Astrocyte of the spinal cord (primary cell): ENCODE data around the gene ZNRF3.
"Not testable (repeated sequence)": the region's sequence is repeated elsewhere in the genome, so short reads cannot be mapped to it uniquely, and the experiment has no call there.

ENCODE experiments used
- DNase-seq: peaks from one replicate; pipeline ENCODE4 v3.0.0; 2011; ENCODE audit warnings: low read depth, low spot score
- H3K4me3 ChIP-seq: 2 replicates; pipeline ENCODE4 v1.5.1; 2011; ENCODE audit warnings: low read depth, mild to moderate bottlenecking, low read length, moderate library complexity
- in situ Hi-C: cut with HindIII; loops from 2 replicates; pipeline ENCODE4 v1.10.0; 2017; ENCODE audit warnings: low sequenced_read_pairs
- TF ChIP-seq, protein P1 (sequence below): IDR thresholded peaks from 2 replicates; pipeline ENCODE4 v1.5.1; 2012; ENCODE audit warnings: low read depth, mild to moderate bottlenecking, low read length, inconsistent platforms

ZNRF3 gene

DNA sequence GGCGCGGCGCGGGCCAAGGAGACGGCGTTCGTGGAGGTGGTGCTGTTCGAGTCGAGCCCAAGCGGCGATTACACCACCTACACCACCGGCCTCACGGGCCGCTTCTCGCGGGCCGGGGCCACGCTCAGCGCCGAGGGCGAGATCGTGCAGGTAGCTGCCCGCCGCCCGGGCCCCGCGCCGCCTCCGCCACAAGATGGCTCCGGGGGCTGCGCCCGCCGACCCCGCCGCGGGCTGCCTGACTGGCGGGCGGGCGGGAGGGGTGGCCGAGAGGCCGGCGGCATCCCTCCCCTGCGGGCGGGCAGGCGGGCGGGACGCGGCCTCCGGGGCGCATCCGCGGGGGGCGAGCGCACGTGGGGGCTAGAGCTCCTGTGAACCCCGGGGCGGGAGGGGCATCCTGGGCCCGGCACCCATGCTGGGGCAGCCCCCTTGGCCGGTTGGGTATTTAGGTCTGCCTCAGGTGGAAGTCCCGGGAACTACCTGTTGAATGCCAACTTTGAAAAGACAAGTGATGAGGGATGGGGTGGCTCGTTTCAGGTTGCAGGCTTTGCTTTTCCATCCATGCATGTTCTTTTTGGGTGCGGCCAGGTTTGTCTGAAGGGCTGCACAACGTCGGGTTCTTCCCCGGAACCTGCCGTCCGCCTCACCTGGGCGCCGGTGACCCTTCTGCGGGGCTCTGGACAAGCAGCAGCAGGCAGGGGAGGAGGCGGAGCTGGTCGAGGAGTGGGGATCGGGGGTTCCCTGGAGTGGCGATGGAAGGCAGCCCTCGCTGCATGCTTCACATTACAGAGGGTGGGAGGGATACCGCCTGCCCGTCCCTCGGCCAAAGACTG, 760 bp downstream of the ZNRF3 start:
- peak overlapping the region; percentile 65 for H3K4me3 ChIP-seq
- TF ChIP-seq, protein P1, sequence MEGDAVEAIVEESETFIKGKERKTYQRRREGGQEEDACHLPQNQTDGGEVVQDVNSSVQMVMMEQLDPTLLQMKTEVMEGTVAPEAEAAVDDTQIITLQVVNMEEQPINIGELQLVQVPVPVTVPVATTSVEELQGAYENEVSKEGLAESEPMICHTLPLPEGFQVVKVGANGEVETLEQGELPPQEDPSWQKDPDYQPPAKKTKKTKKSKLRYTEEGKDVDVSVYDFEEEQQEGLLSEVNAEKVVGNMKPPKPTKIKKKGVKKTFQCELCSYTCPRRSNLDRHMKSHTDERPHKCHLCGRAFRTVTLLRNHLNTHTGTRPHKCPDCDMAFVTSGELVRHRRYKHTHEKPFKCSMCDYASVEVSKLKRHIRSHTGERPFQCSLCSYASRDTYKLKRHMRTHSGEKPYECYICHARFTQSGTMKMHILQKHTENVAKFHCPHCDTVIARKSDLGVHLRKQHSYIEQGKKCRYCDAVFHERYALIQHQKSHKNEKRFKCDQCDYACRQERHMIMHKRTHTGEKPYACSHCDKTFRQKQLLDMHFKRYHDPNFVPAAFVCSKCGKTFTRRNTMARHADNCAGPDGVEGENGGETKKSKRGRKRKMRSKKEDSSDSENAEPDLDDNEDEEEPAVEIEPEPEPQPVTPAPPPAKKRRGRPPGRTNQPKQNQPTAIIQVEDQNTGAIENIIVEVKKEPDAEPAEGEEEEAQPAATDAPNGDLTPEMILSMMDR = no peak
- in situ Hi-C loops = no loop called here
- DNase-seq = no peak

DNA sequence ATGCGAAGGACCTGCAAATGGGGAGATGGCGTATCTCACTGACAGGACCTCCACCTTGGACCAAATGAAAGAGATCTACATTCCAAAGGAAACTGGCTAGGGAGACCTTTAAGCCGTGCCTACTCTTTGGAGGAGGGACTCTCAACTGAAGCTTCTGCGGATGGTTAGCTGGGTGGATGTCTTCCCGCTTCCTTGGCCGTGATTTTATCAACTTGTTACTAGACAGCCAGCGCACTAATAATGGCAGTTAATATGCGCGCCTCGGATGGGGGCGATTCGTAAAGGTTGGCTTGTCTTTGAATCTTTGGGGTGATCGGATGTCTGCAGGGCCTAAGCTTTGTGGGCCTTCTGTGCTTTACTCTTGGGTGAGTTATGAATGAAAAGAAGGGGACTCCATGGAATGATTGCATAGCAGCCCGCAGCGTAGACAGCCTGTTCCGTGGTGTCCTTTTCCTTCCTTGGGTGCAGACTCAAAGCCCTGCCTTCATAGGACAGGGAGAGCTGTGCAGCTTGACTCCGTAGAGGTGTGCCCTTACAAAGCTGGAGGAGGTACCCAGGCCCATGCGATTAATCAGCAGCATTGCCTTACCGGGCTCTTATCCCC, 1.5 kb downstream of the ZNRF3 start:
- H3K4me3 ChIP-seq = peak overlapping the region; percentile 65
- no peak for DNase-seq
- in situ Hi-C loops = no loop called here
- TF ChIP-seq, protein P1 = no peak

DNA sequence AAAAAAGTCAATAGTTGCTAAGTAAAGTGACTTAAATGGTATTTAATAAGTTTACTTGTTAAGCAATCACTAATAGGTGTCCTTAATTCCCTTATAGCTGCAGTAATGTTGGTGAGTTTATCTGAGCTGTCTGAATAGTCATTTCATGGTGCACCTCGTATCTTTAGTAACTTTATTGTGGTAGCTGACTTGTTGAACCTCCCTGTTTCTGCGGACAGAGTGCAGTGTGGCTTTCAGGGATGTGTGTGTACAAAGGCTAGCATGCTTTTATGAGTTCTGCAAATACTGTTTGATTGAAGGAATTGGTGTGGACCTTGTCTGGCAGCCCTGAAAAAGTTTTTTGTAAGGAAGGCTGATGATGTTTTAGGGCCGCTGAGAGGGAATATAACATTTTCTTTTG, 2.6 kb downstream of the ZNRF3 start:
- TF ChIP-seq, protein P1 = no peak
- H3K4me3 ChIP-seq = no peak overlapping the region
- peak; percentile 26 for DNase-seq
- in situ Hi-C loops = no loop called here

DNA sequence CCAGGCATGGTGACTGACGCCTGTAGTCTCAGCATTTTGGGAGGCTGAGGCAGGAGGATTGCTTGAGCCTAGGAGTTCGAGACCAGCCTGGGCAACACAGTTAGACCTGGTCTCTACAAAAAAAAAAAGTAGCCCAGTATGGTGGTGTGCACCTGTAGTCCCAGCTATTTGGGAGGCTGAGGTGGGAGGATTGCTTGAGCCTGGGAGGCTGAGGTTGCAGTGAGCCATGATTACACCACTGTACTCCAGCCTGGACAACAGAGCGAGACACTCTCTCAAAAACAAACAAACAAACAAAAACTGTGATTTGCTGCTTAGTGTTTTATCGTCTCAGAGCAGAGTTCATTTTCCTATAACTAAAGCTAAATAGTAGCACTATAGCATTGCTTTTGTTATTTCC, 3.3 kb downstream of the ZNRF3 start:
- in situ Hi-C loops, DNase-seq, H3K4me3 ChIP-seq: not testable (repeated sequence)

DNA sequence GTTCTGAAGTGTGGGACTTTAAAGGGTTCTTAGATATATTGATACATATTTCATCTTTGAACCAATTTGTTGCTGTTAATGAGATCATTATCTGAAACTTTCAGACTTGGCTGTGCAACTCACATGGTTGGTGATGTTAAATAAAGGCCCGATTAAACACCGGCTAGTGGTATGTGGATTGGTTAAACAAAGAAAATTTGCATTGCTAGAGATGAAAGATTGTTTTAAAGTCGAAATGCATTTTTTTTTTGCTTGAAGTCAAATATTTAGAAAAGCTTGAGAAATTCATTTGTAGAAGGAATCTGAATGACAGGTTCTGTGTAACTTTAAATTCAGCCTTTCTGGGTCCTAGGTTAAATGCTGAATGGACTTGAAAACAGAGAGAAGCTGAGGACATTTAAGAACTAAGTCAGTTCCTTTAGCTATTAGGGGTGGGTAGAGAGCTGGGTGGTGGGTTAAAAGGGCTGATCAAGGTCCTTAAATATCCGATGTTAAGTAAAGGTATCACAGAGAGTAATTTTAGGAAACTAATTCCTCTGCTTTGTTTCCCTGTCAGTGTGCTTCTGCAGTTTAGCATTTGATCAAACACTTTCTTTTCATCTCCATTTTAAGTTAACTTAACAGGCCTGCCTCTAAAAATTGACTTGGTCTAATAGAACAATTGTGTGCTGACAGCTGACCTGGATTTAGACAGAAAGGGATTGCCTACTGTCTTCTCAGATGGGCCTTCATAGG, 4.5 kb downstream of the ZNRF3 start:
- in situ Hi-C loops = no loop called here
- TF ChIP-seq, protein P1 = no peak
- DNase-seq = no peak
- H3K4me3 ChIP-seq = no peak overlapping the region

DNA sequence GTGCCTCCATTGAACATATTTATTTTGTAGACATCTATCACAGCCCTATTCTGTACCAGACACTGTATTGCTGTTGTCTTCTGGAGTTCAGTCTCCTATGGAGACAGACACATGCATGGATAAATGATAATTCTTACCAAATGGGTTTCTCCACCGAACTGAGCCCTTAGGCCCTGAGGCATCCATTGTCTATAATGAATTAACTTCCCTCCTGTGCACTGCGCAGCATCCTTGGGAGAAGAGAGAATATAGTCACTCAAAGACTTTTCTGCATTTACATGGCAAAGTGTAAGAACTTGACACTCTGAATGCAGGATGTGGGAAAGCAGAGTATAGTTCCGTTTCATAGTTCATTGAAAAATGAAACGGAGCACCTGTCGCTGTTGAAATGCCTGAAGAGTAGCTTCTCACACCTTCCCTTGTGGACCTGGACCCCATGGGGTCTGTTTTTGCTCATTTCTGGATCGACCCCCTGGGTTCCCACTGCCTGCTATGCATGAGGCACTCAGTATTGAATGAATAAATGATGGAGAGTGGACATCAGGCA, 6.2 kb downstream of the ZNRF3 start:
- DNase-seq = no peak
- H3K4me3 ChIP-seq = no peak overlapping the region
- in situ Hi-C loops = no loop called here
- TF ChIP-seq, protein P1 = no peak
